ENCODE measurements around the gene ELAVL4.

ELAVL4 gene

GRCh38 chr1:50196081-50196480 lies 87.4 kb downstream of the ELAVL4 start:
- TF ChIP-seq, protein P1, sequence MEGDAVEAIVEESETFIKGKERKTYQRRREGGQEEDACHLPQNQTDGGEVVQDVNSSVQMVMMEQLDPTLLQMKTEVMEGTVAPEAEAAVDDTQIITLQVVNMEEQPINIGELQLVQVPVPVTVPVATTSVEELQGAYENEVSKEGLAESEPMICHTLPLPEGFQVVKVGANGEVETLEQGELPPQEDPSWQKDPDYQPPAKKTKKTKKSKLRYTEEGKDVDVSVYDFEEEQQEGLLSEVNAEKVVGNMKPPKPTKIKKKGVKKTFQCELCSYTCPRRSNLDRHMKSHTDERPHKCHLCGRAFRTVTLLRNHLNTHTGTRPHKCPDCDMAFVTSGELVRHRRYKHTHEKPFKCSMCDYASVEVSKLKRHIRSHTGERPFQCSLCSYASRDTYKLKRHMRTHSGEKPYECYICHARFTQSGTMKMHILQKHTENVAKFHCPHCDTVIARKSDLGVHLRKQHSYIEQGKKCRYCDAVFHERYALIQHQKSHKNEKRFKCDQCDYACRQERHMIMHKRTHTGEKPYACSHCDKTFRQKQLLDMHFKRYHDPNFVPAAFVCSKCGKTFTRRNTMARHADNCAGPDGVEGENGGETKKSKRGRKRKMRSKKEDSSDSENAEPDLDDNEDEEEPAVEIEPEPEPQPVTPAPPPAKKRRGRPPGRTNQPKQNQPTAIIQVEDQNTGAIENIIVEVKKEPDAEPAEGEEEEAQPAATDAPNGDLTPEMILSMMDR (conservative IDR thresholded peaks at IDR 0.05): no peak
- no peak for TF ChIP-seq ZFX (IDR thresholded peaks at IDR 0.05)
- no peak overlapping the region for H3K27ac ChIP-seq

DNA sequence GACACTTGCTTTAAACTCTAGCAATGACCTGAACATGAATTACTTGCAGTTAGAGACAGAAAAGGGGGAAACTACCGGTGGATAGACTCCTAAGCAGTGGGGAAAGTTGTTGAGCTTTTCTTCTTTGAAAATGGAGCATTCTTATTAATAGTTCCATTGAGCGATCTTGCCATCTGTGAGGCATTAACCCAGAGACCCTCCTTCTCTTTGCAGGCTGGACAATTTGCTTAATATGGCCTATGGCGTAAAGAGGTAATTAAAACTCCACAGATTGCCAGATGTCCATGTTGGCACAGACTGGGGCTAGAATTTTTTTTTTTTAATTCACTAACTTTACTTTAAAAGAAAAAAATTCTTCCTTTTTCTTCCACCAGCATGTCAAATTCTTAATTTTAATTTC lies 88.5 kb downstream of the ELAVL4 start:
- TF ChIP-seq, protein P1 (conservative IDR thresholded peaks at IDR 0.05): no peak
- TF ChIP-seq ZFX (IDR thresholded peaks at IDR 0.05): no peak
- H3K27ac ChIP-seq: no peak overlapping the region

GRCh38 chr1:50208315-50208714 lies 99.6 kb downstream of the ELAVL4 start:
- no peak overlapping the region for H3K27ac ChIP-seq
- TF ChIP-seq, protein P1 (conservative IDR thresholded peaks at IDR 0.05): no peak
- no peak for TF ChIP-seq ZFX (IDR thresholded peaks at IDR 0.05)

- H3K27ac ChIP-seq: no peak overlapping the region
- TF ChIP-seq ZFX (IDR thresholded peaks at IDR 0.05): no peak
- TF ChIP-seq, protein P1 (conservative IDR thresholded peaks at IDR 0.05): no peak
Observed at GRCh38 chr1:50208756-50209155, 100.0 kb downstream of the ELAVL4 start.

DNA sequence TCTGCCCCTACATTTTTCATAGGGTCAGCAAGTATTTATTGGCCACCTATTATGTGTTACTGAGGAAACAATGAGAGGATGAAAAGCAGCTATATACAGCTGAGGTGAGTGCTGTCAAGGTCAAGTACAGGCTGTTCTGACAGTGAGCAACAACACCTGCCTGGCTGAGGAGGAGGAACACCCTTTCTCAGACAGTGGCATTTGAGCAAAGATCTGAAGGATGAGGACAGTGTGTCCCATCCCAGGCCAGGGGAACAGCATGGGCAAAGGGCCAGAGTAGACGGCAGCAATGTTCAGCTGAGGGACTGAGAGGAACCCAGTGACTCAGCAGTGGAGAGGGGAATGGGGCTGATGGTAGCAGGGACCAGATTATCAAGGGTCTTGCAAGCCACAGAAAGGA lies 101.0 kb downstream of the ELAVL4 start:
- TF ChIP-seq ZFX (IDR thresholded peaks at IDR 0.05): no peak
- TF ChIP-seq, protein P1 (conservative IDR thresholded peaks at IDR 0.05): no peak
- no peak overlapping the region for H3K27ac ChIP-seq

GRCh38 chr1:50213505-50213904 lies 104.8 kb downstream of the ELAVL4 start:
- no peak overlapping the region for H3K27ac ChIP-seq
- TF ChIP-seq, protein P1 (conservative IDR thresholded peaks at IDR 0.05): no peak
- no peak for TF ChIP-seq ZFX (IDR thresholded peaks at IDR 0.05)

DNA sequence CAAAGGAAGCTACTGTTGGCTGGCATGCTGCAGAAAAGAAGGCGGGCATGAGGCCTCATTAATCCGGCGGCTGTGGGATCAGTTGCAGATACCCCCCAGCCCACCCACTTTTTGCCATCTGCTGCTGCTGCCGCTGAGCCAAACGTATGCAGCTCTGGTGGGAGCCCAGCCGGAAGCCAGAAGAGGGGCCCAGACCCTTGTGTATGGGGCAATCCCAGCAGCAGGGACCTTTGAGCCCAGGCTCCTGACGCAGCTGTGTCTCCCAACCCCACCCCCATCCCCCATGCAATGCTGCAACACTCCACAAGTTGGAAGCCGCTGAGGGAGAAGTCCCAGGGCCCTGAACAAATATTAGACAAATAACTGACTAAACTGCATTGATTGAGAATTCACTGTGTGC lies 106.0 kb downstream of the ELAVL4 start:
- no peak overlapping the region for H3K27ac ChIP-seq
- TF ChIP-seq, protein P1 (conservative IDR thresholded peaks at IDR 0.05): no peak
